Vagina (tissue), 2 donors: ENCODE measurements around the gene MPC1L. TPM values are rescaled to one million over a fixed set of nuclear protein-coding genes. Genes with fewer than 3 reads are reported as not detected.
A peak's percentile ranks its signal among the peaks of the same experiment; 100 is the strongest.

ENCODE experiments used
- DNase-seq, 2 donors: peaks; one replicate each; pipeline ENCODE4 v3.0.0-alpha.2; 2017; ENCODE audit errors: extremely low spot score in 2 of 2
- H3K27ac ChIP-seq: fragments of 200-600 bp; sonication (generic); one replicate; pipeline ENCODE4 v1.5.1; 2019
- H3K27me3 ChIP-seq: fragments of 200-600 bp; sonication (generic); one replicate; pipeline ENCODE4 v1.5.1; 2019
- H3K36me3 ChIP-seq, 2 donors: fragments of 200-600 bp; sonication (generic); one replicate each; pipeline ENCODE4 v1.5.1; 2017 to 2019
- H3K4me1 ChIP-seq: fragments of 200-600 bp; sonication (generic); one replicate; pipeline ENCODE4 v1.5.1; 2019
- H3K4me3 ChIP-seq, 2 donors: fragments of 200-600 bp; sonication (generic); 1 replicate in 1 of 2; 2 replicates in 1 of 2; pipeline ENCODE4 v1.5.1; 2016 to 2019
- H3K9me3 ChIP-seq: fragments of 200-600 bp; sonication (generic); one replicate; pipeline ENCODE4 v1.5.1; 2019
- CTCF ChIP-seq, 3 experiments: fragments of 450-650 bp in 2 of 3; fragments of 200-600 bp in 1 of 3; sonication (generic) in 1 of 3; IDR thresholded peaks; one replicate each; pipeline ENCODE4 v1.5.1; 2017 to 2019; ENCODE audit warnings: antibody characterized with exemption in 3 of 3, mild to moderate bottlenecking in 2 of 3, moderate library complexity in 2 of 3
- POLR2A ChIP-seq, 2 donors: fragments of 450-650 bp; IDR thresholded peaks; one replicate each; pipeline ENCODE4 v1.6.1; 2017; ENCODE audit warnings: antibody characterized with exemption in 2 of 2, mild to moderate bottlenecking in 2 of 2, moderate library complexity in 2 of 2
- POLR2AphosphoS5 ChIP-seq, 2 donors: sonication (generic); formaldehyde crosslinking; IDR thresholded peaks; one replicate each; pipeline ENCODE4 v1.9.0; 2017; ENCODE audit warnings: antibody characterized with exemption in 2 of 2, mild to moderate bottlenecking in 2 of 2, low read depth in 1 of 2; ENCODE audit not compliant: insufficient read depth in 1 of 2
- intact Hi-C: fragments of 100-400 bp; cut with DNase I; formaldehyde crosslinking; loops from one replicate; pipeline ENCODE4 v1.15.1; 2023
- total RNA-seq: library from RNA; depleted of rRNA; stranded (reverse); fragments of >200 nt; gene quantifications from one replicate; pipeline ENCODE4 v1.2.3, GENCODE V29; 2016

The MPC1L gene
- total RNA-seq, 1 donor from 2014 or later = not detected

GRCh38 chrX:40628506-40628905 lies 5.3 kb downstream of the MPC1L start:
- TF ChIP-seq POLR2A (IDR thresholded peaks at IDR 0.05) (no peak), CTCF (IDR thresholded peaks at IDR 0.05) (no peak), POLR2AphosphoS5 (IDR thresholded peaks at IDR 0.05; ENCODE audit: insufficient read depth in 1 of 2, low read depth in 1 of 2) (no peak)
- Histone ChIP-seq H3K4me3 (no peak overlapping the region), H3K27me3 (no peaks in the 10 kb centered on the region), H3K27ac (no peak overlapping the region), H3K36me3 (peaks cover 0 to 42% of the 10 kb centered on the region in 2 donors), H3K4me1 (no peaks in the 10 kb centered on the region), H3K9me3 (no peaks in the 10 kb centered on the region)
- intact Hi-C loops = no loop called here
- no peak for DNase-seq

GRCh38 chrX:40632199-40632598 lies 9.0 kb downstream of the MPC1L start:
- intact Hi-C loops = no loop called here
- Histone ChIP-seq H3K27ac (no peak overlapping the region), H3K4me3 (no peak overlapping the region), H3K27me3 (no peaks in the 10 kb centered on the region), H3K36me3 (peaks cover 0 to 64% of the 10 kb centered on the region in 2 donors), H3K9me3 (no peaks in the 10 kb centered on the region), H3K4me1 (no peaks in the 10 kb centered on the region)
- DNase-seq = no peak
- TF ChIP-seq POLR2A (IDR thresholded peaks at IDR 0.05) (no peak), POLR2AphosphoS5 (IDR thresholded peaks at IDR 0.05; ENCODE audit: insufficient read depth in 1 of 2, low read depth in 1 of 2) (no peak), CTCF (IDR thresholded peaks at IDR 0.05) (no peak)

- H3K27ac ChIP-seq = no peak overlapping the region
- TF ChIP-seq CTCF (IDR thresholded peaks at IDR 0.05) (no peak), POLR2A (IDR thresholded peaks at IDR 0.05) (no peak), POLR2AphosphoS5 (IDR thresholded peaks at IDR 0.05; ENCODE audit: insufficient read depth in 1 of 2, low read depth in 1 of 2) (no peak)
- intact Hi-C loops = no loop called here
- H3K4me1 ChIP-seq = no peaks in the 10 kb centered on the region
- DNase-seq = no peak
- no peaks in the 10 kb centered on the region for H3K9me3 ChIP-seq
- H3K36me3 ChIP-seq = peaks cover 0 to 44% of the 10 kb centered on the region in 2 donors
- H3K27me3 ChIP-seq = no peaks in the 10 kb centered on the region
- no peak overlapping the region for H3K4me3 ChIP-seq
Measured at GRCh38 chrX:40637687-40638086, 14.5 kb downstream of the MPC1L start.

GRCh38 chrX:40644176-40644575 lies 20.9 kb downstream of the MPC1L start:
- Histone ChIP-seq H3K4me1 (peaks cover 39% of the 10 kb centered on the region), H3K27ac (peak overlapping the region; percentile 78), H3K36me3 (no peaks in the 10 kb centered on the region), H3K4me3 (peak overlapping the region; percentile 30 to 36), H3K9me3 (no peaks in the 10 kb centered on the region), H3K27me3 (no peaks in the 10 kb centered on the region)
- TF ChIP-seq CTCF (IDR thresholded peaks at IDR 0.05) (no peak), POLR2AphosphoS5 (IDR thresholded peaks at IDR 0.05; ENCODE audit: insufficient read depth in 1 of 2, low read depth in 1 of 2) (no peak)
- intact Hi-C loops = no loop called here
- DNase-seq = no peak

GRCh38 chrX:40644821-40645358 lies 21.7 kb downstream of the MPC1L start:
- H3K36me3 ChIP-seq = no peaks in the 10 kb centered on the region
- no peak for TF ChIP-seq CTCF (IDR thresholded peaks at IDR 0.05)
- TF ChIP-seq POLR2AphosphoS5 (IDR thresholded peaks at IDR 0.05; ENCODE audit: insufficient read depth in 1 of 2, low read depth in 1 of 2) = peak in 1 of 2 donors; percentile 24
- DNase-seq = no peak
- peak overlapping the region; percentile 78 for H3K27ac ChIP-seq
- intact Hi-C loops = no loop called here
- H3K4me3 ChIP-seq = peak overlapping the region; percentile 30 to 36
- no peaks in the 10 kb centered on the region for H3K27me3 ChIP-seq
- peaks cover 39% of the 10 kb centered on the region for H3K4me1 ChIP-seq
- no peaks in the 10 kb centered on the region for H3K9me3 ChIP-seq
